GM13976 (cell line): ENCODE data around the gene GTSF1L.

Source experiments
- DNase-seq: peaks from one replicate; pipeline ENCODE4 v3.0.0; 2012; ENCODE audit warnings: low spot score
- in situ Hi-C: fragments of 300-500 bp; cut with MboI; formaldehyde crosslinking; loops from one replicate; pipeline ENCODE4 v1.12.0; 2022; ENCODE audit warnings: low sequenced_read_pairs, mixed read lengths, inconsistent platforms; ENCODE audit not compliant: unreplicated experiment
- TF ChIP-seq, protein P1 (sequence below): IDR thresholded peaks from 2 replicates; pipeline ENCODE4 v1.5.1; 2012; ENCODE audit warnings: borderline replicate concordance, mild to moderate bottlenecking; ENCODE audit not compliant: insufficient read depth; ENCODE audit errors: extremely low read depth, missing control alignments, control extremely low read depth

GTSF1L gene

DNA sequence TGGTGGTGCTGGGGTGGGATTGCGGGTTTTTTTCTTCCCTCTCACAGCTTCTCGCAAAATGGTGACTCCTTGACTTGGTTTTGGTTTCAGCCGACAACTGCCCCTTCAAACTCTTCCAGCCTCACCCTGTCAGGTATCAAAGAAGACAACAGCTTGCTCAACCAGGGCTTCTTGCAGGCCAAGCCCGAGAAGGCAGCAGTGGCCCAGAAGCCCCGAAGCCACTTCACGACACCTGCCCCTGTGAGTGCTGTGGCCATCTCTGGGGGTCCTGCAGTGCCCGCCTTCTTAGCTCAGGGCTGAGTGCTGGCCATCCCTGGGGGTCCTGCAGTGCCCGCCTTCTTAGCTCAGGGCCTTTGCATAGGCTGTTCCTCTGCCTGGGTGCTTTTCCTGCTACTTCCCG lies 11.8 kb downstream of the GTSF1L start:
- no peak for DNase-seq
- TF ChIP-seq, protein P1, sequence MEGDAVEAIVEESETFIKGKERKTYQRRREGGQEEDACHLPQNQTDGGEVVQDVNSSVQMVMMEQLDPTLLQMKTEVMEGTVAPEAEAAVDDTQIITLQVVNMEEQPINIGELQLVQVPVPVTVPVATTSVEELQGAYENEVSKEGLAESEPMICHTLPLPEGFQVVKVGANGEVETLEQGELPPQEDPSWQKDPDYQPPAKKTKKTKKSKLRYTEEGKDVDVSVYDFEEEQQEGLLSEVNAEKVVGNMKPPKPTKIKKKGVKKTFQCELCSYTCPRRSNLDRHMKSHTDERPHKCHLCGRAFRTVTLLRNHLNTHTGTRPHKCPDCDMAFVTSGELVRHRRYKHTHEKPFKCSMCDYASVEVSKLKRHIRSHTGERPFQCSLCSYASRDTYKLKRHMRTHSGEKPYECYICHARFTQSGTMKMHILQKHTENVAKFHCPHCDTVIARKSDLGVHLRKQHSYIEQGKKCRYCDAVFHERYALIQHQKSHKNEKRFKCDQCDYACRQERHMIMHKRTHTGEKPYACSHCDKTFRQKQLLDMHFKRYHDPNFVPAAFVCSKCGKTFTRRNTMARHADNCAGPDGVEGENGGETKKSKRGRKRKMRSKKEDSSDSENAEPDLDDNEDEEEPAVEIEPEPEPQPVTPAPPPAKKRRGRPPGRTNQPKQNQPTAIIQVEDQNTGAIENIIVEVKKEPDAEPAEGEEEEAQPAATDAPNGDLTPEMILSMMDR: no peak
- in situ Hi-C loops: no loop called here

DNA sequence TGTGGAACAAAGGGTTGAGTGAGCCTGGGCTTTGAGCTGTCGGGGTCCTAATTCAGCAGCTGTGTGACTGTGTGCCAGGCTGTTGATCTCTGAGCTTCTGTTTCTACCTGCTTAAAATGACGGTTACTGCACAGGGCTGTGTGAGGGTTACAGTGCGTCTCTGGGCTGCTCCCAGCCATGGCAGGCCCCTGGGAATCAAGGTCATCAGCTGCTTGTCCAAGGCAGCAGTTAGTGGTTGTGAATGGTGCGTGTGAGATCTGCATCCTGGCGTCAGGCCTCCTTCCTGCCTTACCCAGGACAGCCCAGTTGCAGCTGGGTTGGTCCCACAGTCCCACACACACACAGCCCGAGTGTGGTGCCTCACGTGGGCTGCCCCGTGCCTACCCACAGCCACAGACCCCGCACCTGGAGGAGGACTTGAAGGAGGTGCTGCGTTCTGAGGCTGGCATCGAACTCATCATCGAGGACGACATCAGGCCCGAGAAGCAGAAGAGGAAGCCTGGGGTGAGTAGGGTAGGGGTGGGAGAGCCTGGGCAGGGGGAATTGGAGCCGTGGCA lies 15.6 kb downstream of the GTSF1L start:
- in situ Hi-C loops: no loop called here

DNA sequence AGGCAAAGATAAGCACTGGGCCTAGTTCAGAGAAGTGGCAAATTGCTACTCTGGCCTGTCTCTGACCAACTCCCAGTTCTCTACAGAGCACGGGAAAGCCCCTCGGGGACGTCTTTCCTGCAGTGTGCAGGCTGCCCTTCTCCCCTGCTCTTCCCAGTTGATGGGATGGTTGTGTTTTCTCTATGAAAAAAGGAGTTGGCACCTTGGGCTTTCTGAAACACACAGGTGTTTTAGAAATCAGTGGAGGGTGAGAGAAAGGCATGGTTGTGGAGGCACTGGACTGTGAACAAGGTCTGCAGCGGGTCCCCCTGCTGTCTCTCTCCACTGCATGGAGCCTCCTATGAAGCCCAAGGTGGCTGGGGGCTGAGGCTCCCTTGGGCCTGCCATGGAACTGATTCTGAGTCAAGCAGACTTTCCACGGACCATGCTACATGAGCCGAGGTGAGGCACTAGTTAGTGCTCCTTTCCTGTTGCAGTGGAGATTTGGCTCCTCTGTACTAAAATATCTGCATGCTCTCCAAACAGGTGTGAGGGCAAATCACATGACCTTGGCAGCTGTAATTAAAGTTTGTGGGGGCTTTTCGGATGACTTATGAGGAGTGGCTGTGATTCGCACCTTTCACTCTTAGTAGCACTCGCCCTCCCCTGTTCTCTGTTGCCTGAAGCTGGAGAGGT lies 16.3 kb downstream of the GTSF1L start:
- TF ChIP-seq, protein P1: no peak
- in situ Hi-C loops: no loop called here
- DNase-seq: peak; percentile 68

More for the DNA sequence above, 15.6 kb downstream of the GTSF1L start:
- DNase-seq: no peak
- TF ChIP-seq, protein P1: no peak

DNA sequence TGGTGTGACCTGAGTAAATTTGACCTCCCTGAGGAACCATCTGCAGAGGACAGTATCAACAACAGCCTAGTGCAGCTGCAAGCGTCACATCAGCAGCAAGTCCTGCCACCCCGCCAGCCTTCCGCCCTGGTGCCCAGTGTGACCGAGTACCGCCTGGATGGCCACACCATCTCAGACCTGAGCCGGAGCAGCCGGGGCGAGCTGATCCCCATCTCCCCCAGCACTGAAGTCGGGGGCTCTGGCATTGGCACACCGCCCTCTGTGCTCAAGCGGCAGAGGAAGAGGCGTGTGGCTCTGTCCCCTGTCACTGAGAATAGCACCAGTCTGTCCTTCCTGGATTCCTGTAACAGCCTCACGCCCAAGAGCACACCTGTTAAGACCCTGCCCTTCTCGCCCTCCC lies 24.3 kb downstream of the GTSF1L start:
- DNase-seq: no peak
- TF ChIP-seq, protein P1: no peak
- in situ Hi-C loops: no loop called here

DNA sequence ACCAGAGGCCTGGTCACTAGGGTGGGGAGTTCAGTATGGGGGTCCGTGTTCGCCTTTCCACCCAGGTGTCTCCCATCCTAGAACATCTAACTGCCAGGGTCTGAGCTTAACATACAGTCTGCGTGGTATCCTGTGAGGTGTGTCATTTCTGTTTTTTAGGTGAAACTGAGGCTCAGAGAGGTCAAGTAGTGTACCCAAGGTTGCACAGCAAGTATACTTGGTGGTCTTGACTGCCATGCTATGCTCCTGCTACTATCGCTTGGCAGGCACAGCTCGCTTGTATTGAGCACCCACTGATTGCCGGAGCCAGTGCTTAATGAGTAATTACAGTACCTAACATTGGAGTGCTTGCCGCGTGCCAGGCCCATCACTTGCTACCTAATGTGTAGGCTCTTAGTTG lies 26.2 kb downstream of the GTSF1L start:
- TF ChIP-seq, protein P1: no peak
- DNase-seq: no peak
- in situ Hi-C loops: no loop called here

DNA sequence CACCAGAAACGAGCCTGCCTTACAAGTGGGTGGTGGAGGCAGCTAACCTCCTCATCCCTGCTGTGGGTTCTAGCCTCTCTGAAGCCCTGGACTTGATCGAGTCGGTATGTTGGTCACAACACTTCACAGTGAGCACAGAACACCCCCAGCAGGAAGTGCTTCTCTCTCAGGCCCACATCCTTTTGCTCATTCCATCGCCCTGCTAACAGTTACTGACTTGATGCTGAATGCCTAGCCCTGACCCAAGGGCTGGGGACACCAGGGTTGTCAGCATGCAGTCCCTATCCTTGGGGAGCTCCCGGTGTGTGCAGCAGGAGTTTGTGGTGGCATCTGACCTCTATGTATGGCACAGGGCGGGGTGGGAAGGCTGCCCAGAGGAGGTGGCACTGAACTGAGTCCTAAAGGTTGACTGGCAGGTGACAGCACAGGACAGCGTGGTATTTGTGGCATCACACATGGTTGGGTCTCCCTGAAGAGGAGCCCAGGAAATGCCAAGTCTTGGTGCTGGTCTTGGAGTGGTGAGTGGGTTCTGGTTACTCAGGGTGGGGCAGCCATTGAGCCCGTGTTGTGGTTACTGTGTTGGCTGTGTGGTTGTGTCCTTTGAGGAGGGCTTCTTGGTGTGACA lies 26.7 kb downstream of the GTSF1L start:
- DNase-seq: no peak
- TF ChIP-seq, protein P1: no peak
- in situ Hi-C loops: loop anchor here (25.0 kb wide), 1 partner anchor 163 kb away; no protein-coding TSS in a partner anchor
